HG03108 (cell line): Measurements from ENCODE around the gene ADH7.
A peak's percentile ranks its signal among the peaks of the same experiment; 100 is the strongest.
"Not testable (repeated sequence)": the region's sequence is repeated elsewhere in the genome, so short reads cannot be mapped to it uniquely, and the experiment has no call there.

Experiments
- ATAC-seq: cut with Tn5 transposase; IDR thresholded peaks from one replicate; pipeline ENCODE4 v1.9.1; 2021; ENCODE audit warnings: moderate library complexity; ENCODE audit not compliant: unreplicated experiment

Gene ADH7

GRCh38 chr4:99417125-99417524 is 18.0 kb downstream of the ADH7 start:
- no peak for ATAC-seq

- not testable (repeated sequence) for ATAC-seq
Observed at GRCh38 chr4:99415762-99416161, 19.4 kb downstream of the ADH7 start.

- ATAC-seq: not testable (repeated sequence)
Observed at GRCh38 chr4:99414902-99415301, 20.2 kb downstream of the ADH7 start.

- ATAC-seq: no peak
Observed at GRCh38 chr4:99414401-99414800, 20.7 kb downstream of the ADH7 start.

DNA sequence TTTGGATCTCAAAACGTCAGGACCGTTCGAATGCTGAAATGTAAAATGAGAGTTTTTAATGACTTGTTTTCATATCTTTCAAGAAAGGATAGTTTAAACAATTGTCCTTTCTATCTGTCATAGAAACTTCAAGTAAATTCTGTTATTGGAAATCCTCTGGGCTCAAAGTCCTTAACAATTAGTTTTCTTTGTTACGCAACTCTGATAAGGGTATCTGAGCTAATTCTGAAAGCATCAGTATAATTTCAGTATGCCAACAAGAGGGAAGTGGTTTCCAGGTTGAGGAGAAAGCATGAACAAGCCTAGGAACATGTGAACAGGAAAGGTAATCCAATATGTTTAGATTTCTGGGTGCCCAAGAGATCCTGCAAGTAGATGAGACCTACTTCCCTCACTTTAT is 22.0 kb downstream of the ADH7 start:
- ATAC-seq: no peak

DNA sequence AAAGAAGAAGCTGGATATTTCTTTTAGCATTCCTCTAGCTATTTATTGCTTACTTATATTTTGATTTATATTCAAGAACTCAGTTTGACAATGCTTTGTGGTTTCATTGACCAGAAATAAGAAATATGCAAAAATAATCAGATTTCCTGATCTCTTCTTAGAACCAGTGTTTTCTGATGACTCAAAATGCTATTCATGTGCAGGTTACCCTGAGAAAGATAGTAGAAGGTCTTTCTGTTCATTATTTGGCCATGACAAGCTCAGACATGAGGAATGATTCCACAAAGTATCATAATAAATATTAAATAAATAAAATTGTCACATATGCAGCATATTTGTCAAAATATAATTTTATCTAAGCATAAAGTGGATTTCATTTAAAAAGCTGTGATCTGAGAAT is 24.1 kb downstream of the ADH7 start:
- ATAC-seq: no peak

- no peak for ATAC-seq
Observed at GRCh38 chr4:99410075-99410474, 25.1 kb downstream of the ADH7 start.

DNA sequence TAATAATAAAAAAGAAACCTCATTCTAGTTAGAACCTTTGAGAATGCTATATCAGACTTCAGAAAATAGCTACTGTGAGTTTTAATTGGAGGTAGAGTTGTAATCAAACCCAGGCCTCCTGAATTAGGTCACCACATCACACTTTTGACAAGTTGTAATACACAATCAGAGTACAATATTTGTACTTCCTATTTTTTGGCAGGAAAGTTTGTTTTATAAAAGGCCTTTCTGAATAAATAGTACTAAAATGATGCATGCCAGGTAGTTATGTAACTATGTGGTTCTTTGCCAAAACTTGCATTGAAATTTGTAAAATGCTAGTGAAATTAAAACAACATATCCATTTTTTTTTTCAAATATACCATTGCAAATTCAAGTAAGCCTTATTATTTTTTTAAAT is 26.8 kb downstream of the ADH7 start:
- ATAC-seq: no peak

- ATAC-seq: no peak
Observed at GRCh38 chr4:99405433-99406115, 29.6 kb downstream of the ADH7 start.

- peak; percentile 80 for ATAC-seq
Observed at GRCh38 chr4:99404595-99405287, 30.4 kb downstream of the ADH7 start.

DNA sequence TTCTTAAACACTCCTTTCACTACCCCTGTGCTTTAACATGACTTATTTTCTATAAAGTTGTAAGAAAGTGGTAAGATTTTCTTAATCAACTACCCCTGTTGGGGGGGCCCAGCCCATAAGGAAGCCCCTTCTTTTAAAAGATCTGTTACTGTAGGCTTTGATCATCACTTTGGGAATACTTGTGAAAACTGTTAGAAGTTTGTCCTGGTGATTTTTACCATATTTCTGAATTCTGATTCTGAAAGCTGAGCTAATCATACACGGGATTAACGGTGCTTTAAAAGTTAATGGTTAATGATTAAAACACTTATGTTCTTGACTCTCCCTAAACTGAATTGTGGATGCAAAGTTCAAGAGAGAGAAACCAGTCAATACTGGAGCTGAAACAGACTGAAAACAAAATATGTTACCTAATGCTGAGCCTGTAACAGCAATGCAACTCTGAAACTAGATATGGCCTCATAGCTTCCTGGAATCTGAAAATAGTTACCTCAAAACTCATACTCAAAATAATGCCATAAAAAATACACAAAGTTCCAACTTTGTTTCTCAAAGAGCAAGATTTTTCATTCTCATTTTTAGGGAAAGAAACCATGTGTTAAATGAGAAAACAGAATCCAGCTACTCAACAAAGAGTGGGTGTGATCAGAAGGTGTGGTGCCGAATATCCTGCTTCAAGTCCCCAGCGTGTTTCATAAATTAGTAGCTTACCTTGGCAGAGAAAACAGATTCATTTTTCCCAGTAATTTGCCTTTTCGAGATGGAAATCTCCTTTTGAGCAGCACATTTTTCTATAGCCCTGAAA is 31.6 kb downstream of the ADH7 start:
- peak; percentile 75 for ATAC-seq

- no peak for ATAC-seq
Observed at GRCh38 chr4:99402765-99403164, 32.4 kb downstream of the ADH7 start.

DNA sequence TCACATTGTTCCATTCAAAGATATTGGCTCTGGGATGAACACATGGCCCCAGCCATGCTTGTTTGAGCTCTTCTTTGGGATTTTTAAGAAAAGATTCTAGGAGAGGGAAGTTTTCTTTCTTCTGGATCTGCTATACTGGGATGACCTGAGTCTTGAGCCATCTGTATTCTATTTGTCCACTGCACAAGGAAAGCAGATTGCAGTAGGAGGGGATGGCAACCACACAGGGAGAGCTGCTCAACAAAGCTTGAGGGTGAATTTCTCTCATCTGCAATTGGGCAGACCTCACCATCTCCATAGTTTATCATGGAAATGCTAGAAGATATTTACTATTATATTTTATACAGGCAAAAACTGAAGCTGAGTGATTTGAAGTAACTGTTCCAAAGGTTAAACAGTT is 34.3 kb downstream of the ADH7 start:
- no peak for ATAC-seq

DNA sequence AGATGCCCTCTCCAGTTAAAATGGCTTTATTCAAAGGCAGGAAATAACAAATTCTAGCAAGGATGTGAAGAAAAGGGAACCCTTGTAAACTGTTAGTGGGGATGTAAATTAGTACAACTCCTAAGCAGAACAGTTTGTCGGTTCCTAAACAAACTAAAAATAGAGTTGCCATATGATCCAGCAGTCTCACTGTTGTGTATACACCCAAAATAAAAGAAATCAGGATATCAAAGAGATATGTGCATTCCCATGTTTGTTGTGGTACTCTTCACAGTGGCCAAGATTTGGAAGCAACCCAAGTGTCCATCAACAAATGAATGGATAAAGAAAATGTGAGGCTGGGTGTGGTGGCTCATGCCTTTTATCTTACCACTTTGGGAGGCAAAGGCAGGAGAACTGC is 36.1 kb downstream of the ADH7 start:
- no peak for ATAC-seq

- ATAC-seq: no peak
Observed at GRCh38 chr4:99395595-99396364, 39.4 kb downstream of the ADH7 start.

DNA sequence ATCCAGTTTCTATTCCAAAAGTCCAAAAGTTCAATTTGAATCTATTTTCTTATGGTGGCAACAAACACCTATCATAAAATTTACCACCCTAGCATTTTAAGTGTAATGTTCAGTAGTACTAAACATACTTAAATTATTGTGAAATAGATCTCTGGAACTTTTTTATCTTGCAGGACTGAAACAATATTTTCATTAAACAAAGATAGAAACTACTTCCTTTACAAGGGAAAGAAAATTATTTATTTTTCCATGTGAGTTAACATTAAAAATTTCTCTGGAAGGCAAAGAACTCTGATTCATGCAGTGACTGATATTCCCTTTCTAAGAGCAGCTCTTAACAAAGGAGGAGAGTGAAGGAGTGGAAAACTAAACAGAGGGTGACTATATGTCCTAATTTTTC is 40.2 kb downstream of the ADH7 start:
- ATAC-seq: no peak

DNA sequence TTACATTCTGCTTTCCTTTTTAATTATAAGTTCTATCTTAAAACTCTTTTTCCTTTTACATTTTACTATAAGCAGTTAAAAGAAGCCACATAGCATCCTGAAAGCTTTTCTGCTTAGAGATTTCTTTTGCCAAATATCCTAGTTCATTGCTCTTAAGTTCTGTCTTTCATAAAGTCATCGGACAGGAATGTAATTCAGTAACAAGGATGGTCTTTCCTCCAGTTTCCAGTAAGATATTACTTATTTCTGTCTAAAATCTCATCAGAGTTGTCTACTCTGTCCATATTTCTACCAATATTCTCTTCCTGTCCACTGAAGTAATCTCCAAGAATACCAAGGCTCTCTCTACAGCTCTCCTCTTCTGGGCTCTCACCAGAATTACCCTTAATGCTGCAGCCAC is 45.1 kb downstream of the ADH7 start:
- ATAC-seq: no peak

- no peak for ATAC-seq
Observed at GRCh38 chr4:99389606-99390005, 45.5 kb downstream of the ADH7 start.

- no peak for ATAC-seq
Observed at GRCh38 chr4:99383833-99384392, 51.2 kb downstream of the ADH7 start.

DNA sequence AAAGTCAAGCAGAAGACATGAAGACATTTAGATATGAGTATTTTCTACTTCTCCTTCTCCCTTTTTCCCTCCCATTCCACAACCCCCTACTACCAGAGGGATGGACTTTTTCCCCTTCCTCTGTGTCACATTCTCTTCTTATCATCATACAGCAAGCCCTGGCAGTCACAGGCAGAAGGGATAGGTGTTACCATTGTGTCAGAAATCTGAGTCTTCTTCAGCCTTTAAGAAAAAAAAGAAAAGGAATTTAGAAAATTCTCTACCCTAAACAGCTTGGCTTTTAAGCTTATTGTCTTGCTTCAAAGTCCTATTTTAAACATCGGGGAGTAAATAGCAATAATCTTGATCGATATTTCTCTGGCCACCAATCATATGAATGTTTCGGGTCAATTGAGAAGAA is 51.7 kb downstream of the ADH7 start:
- no peak for ATAC-seq
